RWPE1 (cell line): Measurements from ENCODE around the gene DHTKD1.

Experiments used
- CTCF ChIA-PET: fragments of 350-600 bp; sonication (Branson Sonifier 250); formaldehyde crosslinking; extraction: SDS; loops from one replicate; lab custom pipeline; 2021; lab: Yijun Ruan, JAX
- POLR2A ChIA-PET: fragments of 400-600 bp; formaldehyde crosslinking; extraction: SDS; loops from one replicate; lab custom pipeline; 2020; ENCODE audit warnings: antibody characterized with exemption; ENCODE audit not compliant: low non-redundant PET; lab: Yijun Ruan, JAX
- DNase-seq: peaks from one replicate; pipeline ENCODE4 v3.0.0; 2012; ENCODE audit warnings: low spot score
- H3K27ac ChIP-seq: fragments of 450-650 bp; 2 replicates; pipeline ENCODE4 v1.5.1; 2017
- TF ChIP-seq, protein P1 (sequence below): fragments of 450-650 bp; conservative IDR thresholded peaks from 2 replicates; pipeline ENCODE4 v1.5.1; 2017; ENCODE audit warnings: low read depth, mild to moderate bottlenecking

Gene DHTKD1, protein sequence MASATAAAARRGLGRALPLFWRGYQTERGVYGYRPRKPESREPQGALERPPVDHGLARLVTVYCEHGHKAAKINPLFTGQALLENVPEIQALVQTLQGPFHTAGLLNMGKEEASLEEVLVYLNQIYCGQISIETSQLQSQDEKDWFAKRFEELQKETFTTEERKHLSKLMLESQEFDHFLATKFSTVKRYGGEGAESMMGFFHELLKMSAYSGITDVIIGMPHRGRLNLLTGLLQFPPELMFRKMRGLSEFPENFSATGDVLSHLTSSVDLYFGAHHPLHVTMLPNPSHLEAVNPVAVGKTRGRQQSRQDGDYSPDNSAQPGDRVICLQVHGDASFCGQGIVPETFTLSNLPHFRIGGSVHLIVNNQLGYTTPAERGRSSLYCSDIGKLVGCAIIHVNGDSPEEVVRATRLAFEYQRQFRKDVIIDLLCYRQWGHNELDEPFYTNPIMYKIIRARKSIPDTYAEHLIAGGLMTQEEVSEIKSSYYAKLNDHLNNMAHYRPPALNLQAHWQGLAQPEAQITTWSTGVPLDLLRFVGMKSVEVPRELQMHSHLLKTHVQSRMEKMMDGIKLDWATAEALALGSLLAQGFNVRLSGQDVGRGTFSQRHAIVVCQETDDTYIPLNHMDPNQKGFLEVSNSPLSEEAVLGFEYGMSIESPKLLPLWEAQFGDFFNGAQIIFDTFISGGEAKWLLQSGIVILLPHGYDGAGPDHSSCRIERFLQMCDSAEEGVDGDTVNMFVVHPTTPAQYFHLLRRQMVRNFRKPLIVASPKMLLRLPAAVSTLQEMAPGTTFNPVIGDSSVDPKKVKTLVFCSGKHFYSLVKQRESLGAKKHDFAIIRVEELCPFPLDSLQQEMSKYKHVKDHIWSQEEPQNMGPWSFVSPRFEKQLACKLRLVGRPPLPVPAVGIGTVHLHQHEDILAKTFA

DNA sequence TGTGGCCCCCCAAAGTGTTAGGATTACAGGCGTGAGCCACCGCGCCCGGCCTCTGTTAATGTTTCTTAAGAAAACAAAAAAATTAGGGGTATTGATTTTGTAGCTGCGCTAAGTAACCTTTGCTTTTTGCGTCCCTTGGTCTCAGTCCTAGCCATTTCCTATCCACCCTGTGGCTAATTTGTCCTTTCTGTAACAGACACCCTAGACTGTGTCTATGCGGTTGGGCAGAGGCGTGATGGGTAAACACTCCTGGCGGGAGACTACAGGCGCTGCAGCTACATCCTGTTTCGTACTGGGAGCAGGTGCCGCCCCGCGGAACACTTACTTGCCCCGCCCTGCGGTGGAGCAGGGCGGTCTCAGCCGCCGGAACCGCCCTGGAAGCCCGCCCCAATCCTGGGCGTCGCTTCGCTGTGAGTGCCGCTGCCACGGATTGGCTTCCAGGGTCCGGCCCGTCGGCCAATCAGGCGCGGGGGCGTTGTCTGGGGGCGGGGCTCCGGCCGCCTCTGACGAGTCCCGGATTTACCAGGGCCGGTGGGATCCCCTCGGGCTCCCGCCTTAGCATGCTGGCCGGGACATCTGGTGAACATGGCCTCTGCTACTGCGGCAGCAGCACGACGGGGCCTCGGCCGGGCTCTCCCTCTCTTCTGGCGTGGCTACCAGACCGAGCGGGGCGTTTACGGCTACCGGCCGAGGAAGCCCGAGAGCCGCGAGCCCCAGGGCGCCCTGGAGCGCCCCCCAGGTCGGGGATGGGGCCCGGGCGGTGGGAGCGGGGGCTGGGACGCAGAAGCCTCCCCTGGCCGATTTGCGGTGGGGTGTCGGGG lies at the start of gene DHTKD1:
TSS of gene DHTKD1 (plus strand) at position 506 of the 821 bp plus-strand sequence. CDS start at position 586, 80 bp downstream.
- TF ChIP-seq, protein P1, sequence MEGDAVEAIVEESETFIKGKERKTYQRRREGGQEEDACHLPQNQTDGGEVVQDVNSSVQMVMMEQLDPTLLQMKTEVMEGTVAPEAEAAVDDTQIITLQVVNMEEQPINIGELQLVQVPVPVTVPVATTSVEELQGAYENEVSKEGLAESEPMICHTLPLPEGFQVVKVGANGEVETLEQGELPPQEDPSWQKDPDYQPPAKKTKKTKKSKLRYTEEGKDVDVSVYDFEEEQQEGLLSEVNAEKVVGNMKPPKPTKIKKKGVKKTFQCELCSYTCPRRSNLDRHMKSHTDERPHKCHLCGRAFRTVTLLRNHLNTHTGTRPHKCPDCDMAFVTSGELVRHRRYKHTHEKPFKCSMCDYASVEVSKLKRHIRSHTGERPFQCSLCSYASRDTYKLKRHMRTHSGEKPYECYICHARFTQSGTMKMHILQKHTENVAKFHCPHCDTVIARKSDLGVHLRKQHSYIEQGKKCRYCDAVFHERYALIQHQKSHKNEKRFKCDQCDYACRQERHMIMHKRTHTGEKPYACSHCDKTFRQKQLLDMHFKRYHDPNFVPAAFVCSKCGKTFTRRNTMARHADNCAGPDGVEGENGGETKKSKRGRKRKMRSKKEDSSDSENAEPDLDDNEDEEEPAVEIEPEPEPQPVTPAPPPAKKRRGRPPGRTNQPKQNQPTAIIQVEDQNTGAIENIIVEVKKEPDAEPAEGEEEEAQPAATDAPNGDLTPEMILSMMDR, result no peak
- peak within 1 kb of the TSS; percentile 78 for H3K27ac ChIP-seq
- DNase-seq, result peak; percentile 99
- CTCF ChIA-PET, result no interaction called here
- POLR2A ChIA-PET, result interaction anchor here (0.6 kb wide), 2 partner anchors 17 to 26 kb away, joined by 3 to 5 read pairs; no protein-coding TSS in a partner anchor

DNA sequence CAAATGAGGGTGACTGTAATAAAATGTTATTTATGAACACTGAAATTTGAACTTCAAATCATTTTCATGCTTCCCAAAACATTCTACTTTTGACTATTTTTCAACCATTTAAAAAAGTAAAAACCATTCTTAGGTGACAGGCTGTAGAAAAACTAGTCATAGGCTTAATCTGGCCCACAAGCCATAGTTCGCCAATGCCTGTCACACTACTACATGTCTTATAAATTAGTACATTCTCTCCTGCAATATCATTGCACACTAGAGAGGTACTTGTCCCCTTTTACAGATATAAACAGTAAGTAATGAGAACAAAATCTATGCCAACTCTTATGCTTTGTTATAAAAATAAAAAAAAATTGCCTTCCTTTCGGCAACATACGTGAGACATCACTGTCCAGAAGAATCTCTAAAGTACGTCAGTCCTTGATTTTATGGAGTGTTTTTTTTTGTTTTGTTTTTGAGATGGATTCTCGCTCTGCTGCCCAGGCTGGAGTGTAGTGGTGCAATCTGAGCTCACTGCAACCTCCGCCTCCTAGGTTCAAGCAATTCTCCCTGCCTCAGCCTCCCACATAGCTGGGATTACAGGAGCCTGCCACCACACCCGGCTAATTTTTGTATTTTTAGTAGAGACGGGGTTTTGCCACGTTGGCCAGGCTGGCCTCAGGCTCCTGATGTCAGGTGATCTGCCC lies 49.3 kb upstream of the DHTKD1 start:
- ChIA-PET POLR2A (no interaction called here), CTCF (no interaction called here)
- TF ChIP-seq, protein P1, result no peak
- DNase-seq, result no peak
- H3K27ac ChIP-seq, result peak overlapping the region; percentile 52

DNA sequence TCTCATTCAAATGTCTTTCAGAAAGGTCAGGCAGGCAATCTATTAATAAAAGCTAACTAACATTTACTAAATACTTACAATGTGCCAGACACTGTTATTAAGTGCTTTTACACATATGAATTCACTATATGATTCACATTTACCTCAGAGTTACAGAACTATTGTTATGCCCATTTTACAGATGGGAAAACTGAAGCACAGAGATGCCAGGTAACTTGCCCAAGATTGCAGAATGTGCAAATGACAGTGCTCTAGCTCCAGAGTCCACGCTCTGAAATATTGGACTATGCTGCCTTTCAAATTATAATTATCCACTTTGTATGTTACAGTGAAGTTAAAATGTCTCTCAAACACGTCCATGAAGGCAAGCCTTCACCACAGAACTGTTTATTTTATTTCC lies 48.2 kb upstream of the DHTKD1 start:
- DNase-seq, result no peak
- CTCF ChIA-PET, result no interaction called here
- no peak overlapping the region for H3K27ac ChIP-seq
- POLR2A ChIA-PET, result no interaction called here
- TF ChIP-seq, protein P1, result no peak

DNA sequence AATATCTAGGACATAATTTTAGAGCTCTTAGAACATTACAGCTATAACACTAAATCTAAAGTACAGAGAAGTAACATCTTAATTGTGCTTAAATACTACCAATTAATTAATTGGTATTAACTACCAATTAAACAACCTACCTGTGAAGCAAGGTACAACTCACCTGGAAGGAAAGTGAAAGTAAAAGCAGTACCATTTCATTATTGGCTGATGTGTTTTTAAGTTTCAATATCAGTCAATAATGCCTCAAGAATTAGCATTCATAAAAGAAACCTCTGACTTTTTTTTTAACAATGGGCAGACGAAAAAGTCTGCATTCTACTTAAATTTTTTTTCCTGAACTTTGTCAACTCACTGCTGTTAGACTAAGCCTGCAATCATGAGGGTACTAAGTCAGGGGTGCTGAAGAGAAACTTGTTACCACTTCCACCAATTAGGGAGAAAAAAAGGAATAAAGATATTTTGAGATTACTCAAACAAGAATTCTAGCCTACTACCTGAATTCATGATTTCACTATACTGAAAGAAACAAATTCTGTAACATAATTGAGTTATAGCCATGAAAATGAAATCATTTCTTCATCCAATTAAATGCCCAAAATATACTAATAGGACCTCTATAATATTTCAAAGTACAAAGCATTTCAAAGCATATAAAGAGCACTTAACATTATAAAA lies 46.0 kb upstream of the DHTKD1 start:
- POLR2A ChIA-PET, result no interaction called here
- TF ChIP-seq, protein P1, result no peak
- CTCF ChIA-PET, result no interaction called here
- H3K27ac ChIP-seq, result no peak overlapping the region
- no peak for DNase-seq

DNA sequence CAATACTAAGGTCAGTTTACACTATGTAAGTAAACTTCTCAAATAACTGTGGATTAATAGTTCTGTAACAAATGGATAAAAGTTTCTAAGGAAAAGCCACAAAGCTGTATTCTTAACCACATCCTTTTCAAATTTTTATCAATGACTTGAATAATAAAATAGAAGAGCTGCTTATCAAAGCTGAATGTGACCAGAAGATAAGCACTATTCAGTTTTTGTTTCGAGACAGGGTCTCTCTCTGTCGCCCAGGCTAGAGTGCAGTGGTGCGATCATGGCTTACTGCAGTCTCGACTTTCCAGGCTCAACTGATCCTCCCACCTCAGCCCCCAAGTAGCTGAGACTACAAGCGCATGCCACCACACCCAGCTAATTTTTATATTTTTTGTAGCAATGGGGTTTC lies 43.2 kb upstream of the DHTKD1 start:
- ChIA-PET POLR2A (no interaction called here), CTCF (no interaction called here)
- TF ChIP-seq, protein P1, result no peak
- H3K27ac ChIP-seq, result no peak overlapping the region
- no peak for DNase-seq
